ENCODE results near the gene TMEM258. TPM values are rescaled to one million over a fixed set of nuclear protein-coding genes. Genes with fewer than 3 reads are reported as not detected.

Gene TMEM258
- total and polyA plus RNA-seq, 10 of the 15 experiments (the other 5 are each of a cell fraction or from before 2014, with no cell fraction given) = 160 to 840 (median 326) TPM

GRCh38 chr11:61814958-61815789 lies 22.8 kb upstream of the TMEM258 start (continued):
- TF ChIP-seq, protein P1, sequence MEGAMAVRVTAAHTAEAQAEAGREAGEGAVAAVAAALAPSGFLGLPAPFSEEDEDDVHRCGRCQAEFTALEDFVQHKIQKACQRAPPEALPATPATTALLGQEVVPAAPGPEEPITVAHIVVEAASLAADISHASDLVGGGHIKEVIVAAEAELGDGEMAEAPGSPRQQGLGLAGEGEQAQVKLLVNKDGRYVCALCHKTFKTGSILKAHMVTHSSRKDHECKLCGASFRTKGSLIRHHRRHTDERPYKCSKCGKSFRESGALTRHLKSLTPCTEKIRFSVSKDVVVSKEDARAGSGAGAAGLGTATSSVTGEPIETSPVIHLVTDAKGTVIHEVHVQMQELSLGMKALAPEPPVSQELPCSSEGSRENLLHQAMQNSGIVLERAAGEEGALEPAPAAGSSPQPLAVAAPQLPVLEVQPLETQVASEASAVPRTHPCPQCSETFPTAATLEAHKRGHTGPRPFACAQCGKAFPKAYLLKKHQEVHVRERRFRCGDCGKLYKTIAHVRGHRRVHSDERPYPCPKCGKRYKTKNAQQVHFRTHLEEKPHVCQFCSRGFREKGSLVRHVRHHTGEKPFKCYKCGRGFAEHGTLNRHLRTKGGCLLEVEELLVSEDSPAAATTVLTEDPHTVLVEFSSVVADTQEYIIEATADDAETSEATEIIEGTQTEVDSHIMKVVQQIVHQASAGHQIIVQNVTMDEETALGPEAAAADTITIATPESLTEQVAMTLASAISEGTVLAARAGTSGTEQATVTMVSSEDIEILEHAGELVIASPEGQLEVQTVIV (IDR thresholded peaks at IDR 0.05; ENCODE audit: borderline replicate concordance, partially characterized antibody) = peak; percentile 69
- 0 out of 2 replicates have a peak, but pooled peaks have one; percentile 17 for TF ChIP-seq TAF1 (IDR thresholded peaks at IDR 0.05; ENCODE audit: borderline replicate concordance, low read depth, low read length)
- peak; percentile 47 for TF ChIP-seq NBN (IDR thresholded peaks at IDR 0.05)
- peak; percentile 82 for TF ChIP-seq NR2F1 (conservative IDR thresholded peaks at IDR 0.05)
- TF ChIP-seq, protein P2, sequence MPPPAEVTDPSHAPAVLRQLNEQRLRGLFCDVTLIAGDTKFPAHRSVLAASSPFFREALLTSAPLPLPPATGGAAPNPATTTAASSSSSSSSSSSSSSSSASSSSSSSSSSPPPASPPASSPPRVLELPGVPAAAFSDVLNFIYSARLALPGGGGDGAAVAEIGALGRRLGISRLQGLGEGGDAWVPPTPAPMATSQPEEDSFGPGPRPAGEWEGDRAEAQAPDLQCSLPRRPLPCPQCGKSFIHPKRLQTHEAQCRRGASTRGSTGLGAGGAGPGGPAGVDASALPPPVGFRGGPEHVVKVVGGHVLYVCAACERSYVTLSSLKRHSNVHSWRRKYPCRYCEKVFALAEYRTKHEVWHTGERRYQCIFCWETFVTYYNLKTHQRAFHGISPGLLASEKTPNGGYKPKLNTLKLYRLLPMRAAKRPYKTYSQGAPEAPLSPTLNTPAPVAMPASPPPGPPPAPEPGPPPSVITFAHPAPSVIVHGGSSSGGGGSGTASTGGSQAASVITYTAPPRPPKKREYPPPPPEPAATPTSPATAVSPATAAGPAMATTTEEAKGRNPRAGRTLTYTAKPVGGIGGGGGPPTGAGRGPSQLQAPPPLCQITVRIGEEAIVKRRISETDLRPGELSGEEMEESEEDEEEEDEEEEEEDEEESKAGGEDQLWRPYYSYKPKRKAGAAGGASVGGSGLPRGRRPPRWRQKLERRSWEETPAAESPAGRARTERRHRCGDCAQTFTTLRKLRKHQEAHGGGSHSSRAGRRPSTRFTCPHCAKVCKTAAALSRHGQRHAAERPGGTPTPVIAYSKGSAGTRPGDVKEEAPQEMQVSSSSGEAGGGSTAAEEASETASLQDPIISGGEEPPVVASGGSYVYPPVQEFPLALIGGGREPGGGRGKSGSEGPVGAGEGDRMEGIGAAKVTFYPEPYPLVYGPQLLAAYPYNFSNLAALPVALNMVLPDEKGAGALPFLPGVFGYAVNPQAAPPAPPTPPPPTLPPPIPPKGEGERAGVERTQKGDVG (CRISPR knock-in tag; IDR thresholded peaks at IDR 0.05) = no peak
- peak; percentile 24 for TF ChIP-seq SMAD1 (IDR thresholded peaks at IDR 0.05; ENCODE audit: low read depth, partially characterized antibody)
- 0 out of 2 replicates have a peak, but pooled peaks have one; percentile 24 for TF ChIP-seq CREB1 (IDR thresholded peaks at IDR 0.05; ENCODE audit: low read depth)
- no peak for TF ChIP-seq ASH2L (IDR thresholded peaks at IDR 0.05; ENCODE audit: borderline replicate concordance, low read depth)
- no peak for TF ChIP-seq ELK1 (IDR thresholded peaks at IDR 0.05; ENCODE audit: low read depth, low read length)
- peak; percentile 14; the same call in 1 of the 2 replicates for TF ChIP-seq SMAD5 (IDR thresholded peaks at IDR 0.05; ENCODE audit: low read depth)
- 0 out of 2 replicates have a peak, but pooled peaks have one; percentile 33 for TF ChIP-seq CREM (IDR thresholded peaks at IDR 0.05; ENCODE audit: low read depth)
- TF ChIP-seq TBL1XR1 (IDR thresholded peaks at IDR 0.05; ENCODE audit: low read depth, low read length) = no peak
- 0 out of 2 replicates have a peak, but pooled peaks have one; percentile 22 for TF ChIP-seq CHD2 (IDR thresholded peaks at IDR 0.05; ENCODE audit: borderline replicate concordance, low read depth, low read length)
- no peak for TF ChIP-seq HDAC6 (IDR thresholded peaks at IDR 0.05; ENCODE audit: unreplicated experiment)
- peak; percentile 35 for TF ChIP-seq BCL3 (IDR thresholded peaks at IDR 0.05; ENCODE audit: borderline replicate concordance, insufficient read depth, low read depth, low read length, poor library complexity, severe bottlenecking)
- no peak for TF ChIP-seq ZZZ3 (IDR thresholded peaks at IDR 0.05; ENCODE audit: control insufficient read depth, insufficient read length, low read depth)
- TF ChIP-seq STAT1 (conservative IDR thresholded peaks at IDR 0.05) = no peak
- TF ChIP-seq, protein P3, sequence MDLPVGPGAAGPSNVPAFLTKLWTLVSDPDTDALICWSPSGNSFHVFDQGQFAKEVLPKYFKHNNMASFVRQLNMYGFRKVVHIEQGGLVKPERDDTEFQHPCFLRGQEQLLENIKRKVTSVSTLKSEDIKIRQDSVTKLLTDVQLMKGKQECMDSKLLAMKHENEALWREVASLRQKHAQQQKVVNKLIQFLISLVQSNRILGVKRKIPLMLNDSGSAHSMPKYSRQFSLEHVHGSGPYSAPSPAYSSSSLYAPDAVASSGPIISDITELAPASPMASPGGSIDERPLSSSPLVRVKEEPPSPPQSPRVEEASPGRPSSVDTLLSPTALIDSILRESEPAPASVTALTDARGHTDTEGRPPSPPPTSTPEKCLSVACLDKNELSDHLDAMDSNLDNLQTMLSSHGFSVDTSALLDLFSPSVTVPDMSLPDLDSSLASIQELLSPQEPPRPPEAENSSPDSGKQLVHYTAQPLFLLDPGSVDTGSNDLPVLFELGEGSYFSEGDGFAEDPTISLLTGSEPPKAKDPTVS (IDR thresholded peaks at IDR 0.05; ENCODE audit: low read depth, low read length) = no peak
- no peak for TF ChIP-seq ZNF217 (IDR thresholded peaks at IDR 0.05)
- TF ChIP-seq IKZF1 (conservative IDR thresholded peaks at IDR 0.05) = peak; percentile 86

Measured in GM12878 (cell line).